Putamen (tissue), 1 donor: ENCODE results near the gene MEOX2.
A peak's percentile ranks its signal among the peaks of the same experiment; 100 is the strongest.

Experiments
- DNase-seq: peaks from one replicate; pipeline ENCODE4 v3.0.0-alpha.2; 2016; ENCODE audit warnings: low spot score

Gene MEOX2

DNA sequence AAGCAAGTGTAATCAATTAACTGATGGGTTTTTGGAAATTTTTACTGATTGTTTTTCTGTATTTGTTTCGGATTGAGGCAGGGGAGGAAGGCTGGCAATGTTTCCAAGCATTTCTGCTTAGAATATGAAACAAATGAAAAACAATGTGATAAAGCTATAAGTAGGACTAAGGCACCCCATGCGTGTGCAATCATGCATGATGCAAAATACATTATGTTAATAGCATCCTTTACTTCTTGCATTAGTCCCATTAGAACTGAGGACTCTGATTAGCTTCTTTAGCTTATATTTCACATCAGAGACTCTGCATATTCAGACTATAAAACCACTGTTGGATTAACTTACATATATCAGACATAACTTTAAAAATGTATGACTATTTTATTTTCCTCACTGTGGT lies 76.0 kb downstream of the MEOX2 start:
- no peak for DNase-seq

DNA sequence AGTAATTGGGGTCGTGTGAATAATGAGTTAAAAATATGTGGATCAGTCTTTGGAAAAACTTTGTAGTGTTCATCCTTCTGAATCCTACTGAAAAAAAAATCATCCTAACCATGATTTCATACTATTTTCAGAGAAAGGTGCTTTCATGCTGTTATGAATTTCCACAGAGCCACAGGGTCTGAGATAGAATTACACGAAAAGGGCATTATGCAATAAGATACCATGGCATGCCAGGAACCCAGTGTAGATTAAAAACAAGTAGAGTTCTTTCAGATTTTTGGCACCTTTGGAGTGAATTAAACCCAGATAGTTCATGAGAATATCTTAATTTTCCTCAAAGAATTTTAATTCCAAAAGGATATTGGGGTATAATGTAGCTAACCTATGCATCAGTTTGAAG lies 77.2 kb downstream of the MEOX2 start:
- no peak for DNase-seq

DNA sequence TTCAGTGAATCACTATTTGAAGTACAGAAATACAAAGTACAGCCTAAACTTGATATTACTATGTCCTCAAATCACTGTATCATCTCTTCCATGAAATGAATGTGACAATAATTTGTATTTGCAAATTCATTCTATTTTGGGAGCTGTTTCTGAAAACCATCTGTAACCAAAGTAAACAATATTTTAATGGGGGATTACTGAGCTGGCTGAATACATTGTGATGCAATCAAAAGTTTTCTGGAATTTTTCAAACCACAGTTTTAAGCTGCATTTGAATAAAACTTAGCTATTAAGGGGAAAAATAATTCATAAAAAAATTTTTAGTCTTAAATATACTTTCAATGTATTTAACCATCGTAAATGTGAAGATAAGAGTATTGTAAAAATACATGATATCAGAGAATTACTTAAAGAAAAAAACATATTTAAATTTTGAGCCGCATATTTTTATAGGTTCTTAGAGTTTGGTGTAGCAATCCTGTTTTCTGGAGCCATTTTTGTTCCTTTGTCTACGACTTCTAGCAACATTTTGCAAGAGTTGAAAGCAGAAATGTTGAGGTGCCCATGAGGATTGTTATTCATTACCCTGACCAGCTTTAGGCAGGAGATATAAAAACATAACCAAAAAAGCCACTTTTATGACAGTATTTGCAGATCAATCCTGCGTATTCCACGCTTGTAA lies 78.8 kb downstream of the MEOX2 start:
- DNase-seq = no peak

DNA sequence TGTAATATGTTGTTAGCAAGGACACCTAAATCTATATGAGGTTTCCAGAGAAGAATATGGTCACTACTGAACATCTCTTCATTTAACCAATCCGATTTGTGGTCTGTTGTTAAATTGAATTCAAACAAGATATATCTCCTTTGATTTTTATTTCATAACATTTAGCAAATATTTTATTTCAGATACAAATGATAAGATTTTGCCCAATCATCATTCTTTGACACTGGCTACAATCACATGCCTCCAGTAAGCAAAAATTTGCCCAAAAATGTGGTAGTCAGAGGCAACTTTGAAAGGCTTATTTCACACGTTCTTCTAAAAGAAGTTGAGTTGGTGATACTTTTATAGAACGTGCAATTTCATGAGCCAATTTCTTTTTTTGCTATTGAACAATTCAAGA lies 79.9 kb downstream of the MEOX2 start:
- no peak for DNase-seq

DNA sequence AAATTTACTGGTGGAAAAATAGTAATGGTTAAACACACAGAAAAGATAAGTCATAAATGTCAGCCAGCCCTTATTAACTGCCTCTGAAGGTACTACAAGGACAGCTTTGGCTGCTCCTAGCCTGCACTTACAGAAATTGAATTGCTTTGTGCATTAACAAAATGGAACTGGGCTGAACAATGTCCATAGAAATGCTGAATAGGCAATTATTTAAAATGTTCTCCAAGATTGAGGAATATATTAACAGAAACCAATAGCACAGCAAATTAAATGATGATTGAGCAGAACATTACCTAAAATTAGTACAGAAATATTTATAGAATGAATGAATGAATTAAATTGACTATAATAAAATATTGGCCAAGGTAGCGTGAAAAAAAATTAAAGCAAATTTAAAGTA lies 82.3 kb downstream of the MEOX2 start:
- DNase-seq = no peak

DNA sequence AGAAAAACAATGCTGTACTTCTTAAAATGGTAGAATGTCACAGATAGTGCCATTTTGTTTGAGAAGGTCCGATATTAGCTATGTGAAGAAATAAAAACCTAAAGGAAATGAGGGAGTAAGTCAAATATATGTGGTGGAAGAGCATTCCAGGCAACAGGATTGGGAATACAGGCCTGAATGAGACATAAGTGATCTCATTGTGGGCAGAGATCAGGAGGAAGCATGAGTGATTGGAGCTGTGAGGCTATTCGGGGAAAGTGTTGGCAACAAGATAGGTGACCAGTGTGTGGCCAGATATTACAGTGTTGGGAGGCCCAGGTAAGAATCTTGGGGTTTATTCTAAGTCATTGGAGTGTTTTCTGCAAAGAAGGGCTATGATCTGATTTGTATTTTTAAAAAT lies 83.4 kb downstream of the MEOX2 start:
- DNase-seq = no peak

DNA sequence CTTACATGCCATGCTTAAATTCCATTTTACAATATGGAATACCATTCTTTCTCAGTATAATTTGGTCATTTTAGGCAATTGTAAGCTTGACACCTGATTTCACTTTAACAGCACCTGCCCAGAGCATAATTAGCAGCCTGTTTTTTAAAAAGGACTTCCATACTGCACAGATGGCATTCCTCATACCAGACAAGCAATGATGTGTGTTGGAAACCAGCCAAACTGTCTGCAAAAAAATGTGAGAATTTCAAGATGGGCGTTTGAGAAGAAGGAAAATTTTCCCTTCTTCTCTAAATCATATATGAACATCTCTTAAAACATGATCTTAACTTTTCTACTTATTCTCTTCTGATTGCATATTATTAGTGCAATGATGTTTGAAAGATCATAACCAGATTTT lies 84.2 kb downstream of the MEOX2 start:
- DNase-seq = no peak

DNA sequence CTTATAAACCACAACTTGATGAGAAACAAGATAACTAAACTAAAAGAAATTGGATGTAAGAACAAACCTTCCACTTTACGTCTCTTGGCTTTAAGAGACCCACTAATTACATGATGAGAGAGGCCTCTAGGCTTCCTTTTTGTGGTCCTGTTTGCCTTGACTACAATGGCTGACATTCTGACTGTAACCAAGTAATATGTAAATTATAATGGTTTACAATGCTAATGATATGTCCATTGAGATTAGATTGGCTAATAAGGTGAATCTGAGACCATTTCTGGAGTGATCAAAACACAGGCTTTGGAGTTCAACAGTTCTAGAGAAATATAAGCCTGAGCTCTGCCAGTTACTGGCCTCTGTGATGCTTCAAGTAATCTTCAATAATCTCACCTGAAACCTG lies 85.3 kb downstream of the MEOX2 start:
- DNase-seq = no peak

DNA sequence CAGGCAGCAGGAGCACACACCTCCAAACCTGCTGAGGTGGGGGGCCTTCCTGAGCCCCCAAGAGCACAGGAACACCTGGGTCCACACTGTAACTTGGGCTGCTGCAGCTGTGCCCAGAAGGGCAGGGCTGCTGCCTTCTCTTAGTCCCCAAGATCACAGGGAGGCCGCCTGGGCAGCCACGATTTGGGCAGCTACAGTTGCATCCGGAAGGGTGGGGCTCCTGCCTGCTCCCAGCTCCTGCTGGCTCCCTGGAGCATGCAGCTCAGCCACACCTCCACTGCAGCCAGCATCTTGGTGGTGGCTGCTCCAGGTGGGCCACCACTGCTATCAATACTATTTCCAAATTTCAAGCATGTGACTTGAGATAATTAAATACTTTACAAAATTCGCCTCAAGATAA lies 86.2 kb downstream of the MEOX2 start:
- DNase-seq = no peak

DNA sequence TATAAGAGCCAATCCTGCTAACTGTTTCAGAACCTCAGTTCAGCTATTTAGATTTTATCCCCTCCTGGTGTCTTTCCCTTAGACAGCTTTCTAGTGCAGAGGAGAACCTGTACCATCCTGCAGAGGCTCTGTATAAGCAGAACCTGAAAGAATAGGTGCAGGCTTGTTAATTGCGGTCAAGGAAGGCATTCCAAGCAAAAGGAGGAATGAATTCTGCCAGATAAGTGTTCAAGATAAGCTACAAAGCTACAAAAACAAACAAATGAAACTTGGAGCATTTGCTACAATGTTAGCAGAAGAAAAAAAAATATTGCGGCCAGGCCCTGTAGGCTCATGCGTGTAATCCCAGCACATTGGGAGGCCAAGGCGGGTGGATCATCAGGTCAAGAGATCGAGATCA lies 92.0 kb downstream of the MEOX2 start:
- DNase-seq = no peak

DNA sequence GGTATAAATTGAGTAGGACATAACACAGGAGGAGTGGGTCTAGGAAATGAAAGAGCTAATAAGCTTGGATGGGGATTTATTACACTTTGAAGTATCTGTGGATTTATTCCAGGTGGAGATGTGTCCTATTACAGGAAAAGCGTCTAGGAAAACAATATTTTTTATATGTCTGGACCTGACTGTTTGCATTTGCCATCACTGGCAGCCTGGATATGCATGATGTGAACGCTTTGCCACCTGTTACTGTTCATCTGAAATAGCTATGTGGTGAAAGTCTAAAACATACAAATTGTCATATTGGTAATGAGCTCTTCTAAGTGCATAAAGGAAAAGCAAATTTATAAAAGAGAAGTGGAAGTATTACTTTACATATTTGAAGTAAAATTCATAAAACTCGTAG lies 93.1 kb downstream of the MEOX2 start:
- DNase-seq = no peak

DNA sequence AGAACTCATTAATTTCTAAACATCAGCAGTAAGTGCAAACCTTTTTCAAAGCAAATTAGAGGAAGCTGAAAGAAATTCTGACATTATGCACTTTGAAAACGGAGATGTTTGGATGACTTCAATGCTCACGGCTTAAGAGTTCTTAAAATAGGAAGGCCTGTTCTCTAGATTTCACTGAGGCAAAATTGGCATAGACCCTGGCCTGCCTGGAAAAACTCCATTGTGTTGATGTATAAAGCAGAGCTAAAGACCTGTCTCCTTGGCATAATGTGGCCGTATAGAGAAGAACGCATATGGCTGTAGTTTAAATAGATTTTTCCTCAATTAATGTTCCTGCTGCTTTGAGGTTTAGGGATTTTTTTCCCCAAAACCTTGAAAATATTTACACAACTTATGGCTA lies 100.2 kb downstream of the MEOX2 start:
- DNase-seq = no peak

DNA sequence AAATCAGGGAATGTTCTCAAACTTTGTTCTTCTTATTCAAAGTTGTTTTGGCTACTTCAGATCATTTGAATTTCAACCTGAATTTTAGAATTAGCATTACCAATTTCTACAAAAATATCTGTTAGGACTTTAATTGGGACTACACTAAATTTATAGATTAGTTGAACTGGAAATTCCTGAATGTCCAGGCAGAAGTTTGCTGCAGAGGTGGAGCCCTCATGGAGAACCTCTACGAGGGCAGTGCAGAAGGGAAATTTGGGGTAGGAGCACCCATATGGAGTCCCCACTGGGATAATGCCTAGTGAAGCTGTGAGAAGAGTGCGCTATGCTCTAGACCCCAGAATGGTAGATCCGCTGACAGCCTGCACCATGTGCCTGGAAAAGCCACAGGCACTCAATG lies 101.9 kb downstream of the MEOX2 start:
- no peak for DNase-seq

DNA sequence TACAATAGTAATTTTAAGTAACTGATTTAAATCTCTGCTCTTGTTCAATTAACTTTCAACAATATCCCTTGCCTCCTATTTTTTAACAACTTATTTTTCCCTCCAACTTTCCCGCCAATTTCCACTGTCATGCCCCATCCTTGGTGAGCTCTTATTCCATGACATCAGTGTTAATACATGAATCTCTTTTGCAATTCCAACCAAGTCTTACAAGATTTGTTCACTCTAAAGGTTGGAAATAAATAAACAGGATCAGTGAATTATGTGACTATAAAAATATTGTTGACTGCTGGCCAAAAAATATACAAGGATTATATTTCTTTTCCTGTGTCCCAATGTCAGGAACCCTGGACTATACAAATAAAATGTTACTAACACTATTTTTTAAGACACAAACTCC lies 103.7 kb downstream of the MEOX2 start:
- no peak for DNase-seq

DNA sequence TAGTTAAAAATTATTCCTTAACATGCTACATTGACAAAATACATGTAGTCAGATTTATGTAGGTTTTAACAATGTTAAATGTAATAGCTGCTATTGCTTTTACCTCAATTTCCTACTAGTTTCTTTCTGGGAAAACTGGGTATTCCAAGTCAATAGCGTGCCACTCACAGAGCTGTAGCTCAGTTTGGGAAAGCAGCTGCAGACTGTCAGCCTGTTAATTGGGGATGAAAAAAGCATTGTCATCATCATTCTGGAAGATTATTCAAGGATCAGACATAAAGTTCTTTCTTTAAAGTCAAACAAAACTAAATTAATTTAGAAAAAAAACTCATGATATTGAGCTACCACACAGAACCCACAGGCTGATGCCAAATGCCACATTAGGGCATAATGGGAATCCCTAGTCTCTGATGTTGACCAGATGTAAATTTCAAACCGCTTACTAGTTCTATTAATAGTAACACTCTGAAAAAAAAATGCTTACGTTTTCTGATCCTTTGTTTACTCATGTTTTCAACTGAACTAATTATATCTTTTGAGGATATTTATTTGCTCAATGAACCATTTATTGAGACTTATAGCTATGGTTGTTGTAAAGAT lies 105.0 kb downstream of the MEOX2 start:
- DNase-seq = no peak

DNA sequence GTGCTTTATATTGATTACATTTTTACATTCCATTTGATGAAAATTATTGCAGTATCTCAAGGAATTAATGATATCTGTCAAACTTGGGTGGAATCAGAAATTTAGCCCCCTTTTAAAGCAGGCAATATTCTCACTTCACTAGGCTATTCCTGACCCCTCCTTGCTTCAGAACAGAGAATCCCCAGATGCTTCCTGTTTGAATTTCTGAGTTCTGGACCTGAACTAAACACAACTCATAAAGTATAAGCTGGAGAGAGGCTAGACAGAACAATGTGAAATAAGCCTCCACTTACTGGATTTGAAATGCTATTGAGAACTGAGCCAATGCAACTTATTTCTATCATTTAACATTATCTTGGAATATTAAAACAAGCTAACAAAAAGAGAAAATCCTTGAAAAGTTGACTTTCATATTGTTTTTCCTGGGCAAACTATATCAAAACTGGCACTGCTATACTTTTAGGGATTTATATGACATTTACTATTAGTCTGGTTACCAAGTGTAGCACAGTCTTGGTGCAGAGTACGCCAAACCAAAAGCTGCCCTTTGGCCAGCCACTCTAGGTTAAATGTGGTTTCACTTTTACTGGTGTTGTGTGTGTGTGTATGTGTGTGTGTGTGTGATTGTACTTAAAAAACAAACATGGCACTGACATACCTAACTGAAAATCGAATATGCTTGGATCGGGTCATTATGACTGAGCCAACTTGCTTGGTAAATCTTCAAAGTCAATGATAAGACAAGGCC lies 105.7 kb downstream of the MEOX2 start:
- no peak for DNase-seq

DNA sequence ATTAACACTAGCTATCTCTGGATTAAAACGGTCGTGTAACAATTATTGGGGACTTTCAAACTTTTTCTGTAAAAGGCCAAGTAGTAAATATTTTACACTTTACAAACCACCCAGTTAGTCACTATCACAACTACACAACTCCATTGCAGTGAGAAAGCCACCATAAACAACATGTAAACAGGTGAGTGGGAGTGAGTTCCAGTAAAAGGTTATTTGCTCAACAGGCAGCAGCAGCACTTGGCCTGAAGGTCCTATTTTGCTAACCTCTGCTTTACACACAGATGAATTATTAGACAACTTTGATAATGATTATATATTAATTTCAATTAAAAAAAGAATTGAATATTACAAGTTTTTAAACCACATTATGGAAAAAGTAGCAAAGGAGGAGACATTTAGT lies 108.9 kb downstream of the MEOX2 start:
- no peak for DNase-seq

DNA sequence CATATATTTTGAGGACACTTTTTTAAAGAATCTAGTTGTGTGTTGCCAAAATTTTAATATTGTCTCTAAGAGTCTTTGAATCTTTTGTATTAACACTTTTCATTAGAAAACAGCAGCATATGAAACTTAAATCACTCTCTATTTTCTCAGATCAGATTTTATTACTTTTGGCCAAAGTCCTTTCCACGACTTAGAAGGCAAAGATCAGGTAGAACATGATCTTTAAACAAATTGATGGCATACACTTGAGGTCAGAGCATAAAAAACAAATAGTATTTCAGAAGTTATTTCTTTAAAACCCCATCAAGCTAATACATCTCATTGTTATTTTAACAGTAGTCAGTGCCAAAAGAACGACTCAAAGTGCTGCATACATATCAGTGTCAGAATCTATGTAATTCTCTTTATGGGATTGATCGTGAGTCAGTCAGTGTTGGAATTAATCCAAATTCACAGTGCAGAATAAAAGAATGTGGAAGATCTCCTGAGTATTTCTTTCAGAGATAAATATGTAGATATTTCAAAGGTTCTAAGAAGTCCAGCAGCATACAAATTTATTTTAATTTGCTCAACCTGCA lies 115.1 kb downstream of the MEOX2 start:
- DNase-seq = no peak

DNA sequence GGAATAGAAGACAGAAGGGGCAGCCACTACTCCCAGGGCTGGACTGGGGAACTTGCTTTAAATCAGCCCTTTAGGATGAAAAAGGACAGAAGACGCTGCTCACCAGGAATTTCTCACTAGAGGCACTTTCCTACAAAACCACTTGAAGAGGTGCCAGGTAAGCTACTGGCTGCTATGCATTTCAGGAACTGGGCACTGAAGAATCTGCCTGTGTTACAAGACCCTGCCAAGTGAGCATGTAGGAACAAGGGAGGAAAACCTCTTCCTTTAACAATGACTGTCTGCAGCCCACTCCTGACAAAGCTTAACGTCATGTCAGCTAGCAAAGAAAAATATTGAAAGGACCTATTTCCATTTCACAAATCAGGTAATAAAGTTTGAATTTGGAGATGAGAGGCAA lies 118.8 kb downstream of the MEOX2 start:
- DNase-seq = no peak

DNA sequence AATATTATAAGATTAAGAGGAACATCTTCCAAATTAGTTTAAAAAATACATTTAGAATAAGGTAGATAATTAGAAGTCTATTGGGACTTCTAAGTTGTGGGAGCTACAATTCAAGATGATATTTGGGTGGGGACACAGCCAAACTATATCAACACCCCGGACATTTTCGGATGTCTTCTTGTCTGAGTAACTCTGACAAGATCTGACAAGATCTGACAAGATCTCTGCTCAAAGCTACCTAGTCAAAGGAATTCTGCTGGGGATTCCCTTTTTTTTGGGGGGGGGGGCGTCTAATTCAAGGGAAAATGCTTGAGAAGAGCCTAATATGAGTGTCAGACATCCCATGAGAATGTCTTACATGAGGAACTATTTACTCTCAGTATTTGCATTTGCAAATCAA lies 119.4 kb downstream of the MEOX2 start:
- no peak for DNase-seq

DNA sequence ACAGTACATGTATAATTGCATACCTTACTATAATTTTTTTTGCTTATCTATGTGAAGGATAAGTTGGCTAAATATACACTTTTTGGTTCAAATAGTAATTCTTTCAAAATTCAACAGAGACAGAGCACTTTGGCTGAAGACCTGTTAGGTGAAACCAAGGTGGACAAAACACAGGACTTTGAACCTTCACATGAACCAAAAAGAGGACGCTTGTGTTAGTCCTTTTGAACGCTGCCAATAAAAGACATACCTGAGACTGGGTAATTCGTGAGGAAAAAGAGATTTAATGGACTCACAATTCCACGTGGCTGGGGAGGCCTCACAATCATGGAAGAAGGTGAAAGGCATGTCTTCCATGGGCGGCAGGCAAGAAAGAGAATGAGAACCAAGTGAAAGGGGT lies 120.0 kb downstream of the MEOX2 start:
- no peak for DNase-seq

DNA sequence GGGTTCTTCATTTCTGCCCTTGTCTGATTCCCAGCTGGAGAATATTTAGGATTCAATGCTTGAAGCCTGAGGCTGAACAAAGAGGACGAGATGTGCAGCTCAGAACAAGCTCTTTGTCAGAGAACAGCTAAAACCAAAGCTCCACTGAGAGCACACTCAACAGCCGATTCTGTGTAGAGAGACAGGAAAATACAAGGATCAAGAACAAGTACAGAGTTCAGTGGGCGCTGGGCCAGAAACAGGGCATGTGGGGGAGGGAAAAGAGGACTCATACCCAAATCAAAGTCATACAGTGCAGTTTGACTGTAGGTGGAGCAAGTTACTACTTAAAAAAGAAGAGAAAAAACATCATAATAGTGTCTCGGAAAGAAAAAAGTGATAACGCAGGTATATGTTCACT lies 124.6 kb downstream of the MEOX2 start, which contains the start of gene AGMO:
Gene AGMO, minus strand, starts transcription at position 181 of the 400 bp plus-strand sequence.
- DNase-seq = peak; percentile 71
